ENCODE data around the gene NUTM1. TPM values are rescaled to one million over a fixed set of nuclear protein-coding genes. Genes with fewer than 3 reads are reported as not detected.

NUTM1 gene
- polyA plus RNA-seq, 2 of the 4 experiments (the other 2 are of a cell fraction), result not detected

GRCh38 chr15:34336991-34337556, 6.0 kb upstream of the NUTM1 start:
- Histone ChIP-seq H3K4me1 (peaks cover 14% of the 10 kb centered on the region; the same call in 2 of the 3 replicates), H3K4me3 (peak overlapping the region; percentile 64), H3K4me2 (peak overlapping the region; percentile 88), H3K9me3 (no peaks in the 10 kb centered on the region), H3K27ac (peak overlapping the region; percentile 83 to 95)
- TF ChIP-seq JUN (IDR thresholded peaks at IDR 0.05) (no peak), PBX3 (IDR thresholded peaks at IDR 0.05) (no peak), HEYL (CRISPR knock-in tag; IDR thresholded peaks at IDR 0.05) (no peak)
- peak in 1 of 2 experiments; percentile 60; a peak in 3 of 6 replicates for ATAC-seq
- DNase-seq (ENCODE audit: low read depth in 1 of 2, low spot score in 1 of 2), result no peak
- 10% methylated on average over 26 of the region's 26 CpGs for WGBS (ENCODE audit: missing lambda C conversion rate)
- FAIRE-seq, result no peak
- ChIA-PET CTCF (interaction anchor here (1.0 to 5.1 kb wide), 7 partner anchors 9 to 95 kb away, joined by 3 to 34 read pairs (median 5); partner anchors contain the start of gene LPCAT4), POLR2A (interaction anchor here (0.6 to 2.8 kb wide), 6 partner anchors 8 to 651 kb away, joined by 3 to 24 read pairs (median 8); partner anchors contain the start of genes EMC4, LPCAT4 and ZNF770)

DNA sequence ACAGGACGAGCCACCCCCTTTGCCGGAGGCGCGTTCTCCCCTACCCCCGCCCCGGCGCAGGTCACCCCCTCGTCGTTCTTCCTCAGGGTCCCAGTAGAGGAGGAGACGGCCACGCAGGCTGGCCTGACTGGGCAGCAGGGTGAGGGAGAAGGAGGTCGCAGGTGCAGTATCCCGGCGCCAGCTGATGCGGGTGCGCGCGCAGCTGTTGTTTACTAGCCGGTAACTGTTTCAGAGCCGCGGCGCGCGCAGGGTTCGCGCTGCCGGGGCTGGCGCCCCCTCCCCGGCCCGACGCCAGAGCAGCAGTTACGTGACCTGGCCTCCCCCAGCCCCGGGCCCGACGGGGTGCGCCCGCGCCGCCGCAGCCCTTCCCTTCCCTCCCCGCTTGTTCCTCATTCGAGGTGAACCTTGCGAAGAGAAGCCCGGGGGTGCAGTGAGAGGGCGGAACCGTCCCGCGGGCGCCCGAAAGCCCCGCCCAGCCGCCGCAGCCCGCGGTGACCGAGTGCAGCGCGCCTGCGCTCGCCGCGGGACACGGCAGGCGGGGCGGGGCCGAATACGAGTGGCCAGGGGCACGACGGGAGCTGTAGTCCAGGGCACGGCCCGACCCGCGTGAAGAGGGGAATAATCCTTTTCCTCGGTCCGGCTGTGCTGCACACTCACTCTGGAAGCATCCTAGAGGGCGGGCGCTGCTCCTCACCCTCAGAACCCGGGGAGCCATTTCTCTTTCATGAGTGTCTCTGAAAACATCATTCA, 5.4 kb upstream of the NUTM1 start, which contains the start of gene SLC12A6:
TSS of gene SLC12A6 (minus strand) at position 225 of the 750 bp plus-strand sequence. CDS start 1,101 bp downstream, outside the sequence.
- peaks cover 15% of the 10 kb centered on the region; the same call in 2 of the 3 replicates for H3K4me1 ChIP-seq
- FAIRE-seq, result no peak

More for the DNA sequence above, 5.4 kb upstream of the NUTM1 start, which contains the start of gene SLC12A6:
- Histone ChIP-seq H3K27ac (peak within 1 kb of the TSS; percentile 83 to 95), H3K4me2 (peak within 1 kb of the TSS; percentile 88), H3K9me3 (no peaks in the 10 kb centered on the region), H3K4me3 (peak within 1 kb of the TSS; percentile 64)
- ChIA-PET CTCF (interaction anchor here (1.0 to 5.1 kb wide), 15 partner anchors 8 to 275 kb away, joined by 3 to 34 read pairs (median 4); partner anchors contain the start of gene LPCAT4), POLR2A (interaction anchor here (0.6 to 2.8 kb wide), 12 partner anchors 9 to 651 kb away, joined by 3 to 24 read pairs (median 4); partner anchors contain the start of genes EMC4, EMC7, GOLGA8B and LPCAT4)
- DNase-seq (ENCODE audit: low read depth in 1 of 2, low spot score in 1 of 2) (peak; percentile 90 to 91), ATAC-seq (peak; percentile 94 to 96)
- WGBS (ENCODE audit: missing lambda C conversion rate), result under 1% methylated on average over 26 of the region's 78 CpGs
- TF ChIP-seq POLR2A (IDR thresholded peaks at IDR 0.05; ENCODE audit: low read length) (peak; percentile 57), HEYL (CRISPR knock-in tag; IDR thresholded peaks at IDR 0.05) (no peak), SREBF2 (IDR thresholded peaks at IDR 0.05) (no peak), GATA3 (IDR thresholded peaks at IDR 0.05; ENCODE audit: borderline replicate concordance) (no peak), PBX3 (IDR thresholded peaks at IDR 0.05) (peak; percentile 75), CBX8 (IDR thresholded peaks at IDR 0.05) (no peak), ESRRA (IDR thresholded peaks at IDR 0.05; ENCODE audit: borderline replicate concordance, low read length) (no peak), FOSL2 (IDR thresholded peaks at IDR 0.05) (no peak), FOSL2 (CRISPR knock-in tag; IDR thresholded peaks at IDR 0.05) (peak; percentile 41), JUN (IDR thresholded peaks at IDR 0.05) (peak; percentile 55 to 84; a peak in 3 of 5 replicates), HOXB5 (CRISPR knock-in tag; IDR thresholded peaks at IDR 0.05) (no peak), HOXA7 (CRISPR knock-in tag; IDR thresholded peaks at IDR 0.05) (no peak), MYC (IDR thresholded peaks at IDR 0.05; ENCODE audit: borderline replicate concordance, low read length) (peak; percentile 43; the same call in 1 of the 2 replicates), HES2 (IDR thresholded peaks at IDR 0.05) (no peak), MAZ (IDR thresholded peaks at IDR 0.05; ENCODE audit: borderline replicate concordance, low read depth, low read length) (0 out of 2 replicates have a peak, but pooled peaks have one; percentile 51), BHLHE40 (IDR thresholded peaks at IDR 0.05; ENCODE audit: low read depth, low read length) (no peak), HDAC2 (IDR thresholded peaks at IDR 0.05) (no peak), EHF (CRISPR knock-in tag; IDR thresholded peaks at IDR 0.05) (no peak), PHF8 (IDR thresholded peaks at IDR 0.05; ENCODE audit: borderline replicate concordance, low read depth) (peak; percentile 65), BCL3 (IDR thresholded peaks at IDR 0.05) (peak; percentile 48; the same call in 1 of the 3 replicates), RAD21 (conservative IDR thresholded peaks at IDR 0.05 in 1 of 2, IDR thresholded peaks at IDR 0.05 in 1 of 2) (0 out of 5 replicates have a peak, but pooled peaks of 1 of the 2 experiments have one; percentile 18)
- TF ChIP-seq, protein P1, sequence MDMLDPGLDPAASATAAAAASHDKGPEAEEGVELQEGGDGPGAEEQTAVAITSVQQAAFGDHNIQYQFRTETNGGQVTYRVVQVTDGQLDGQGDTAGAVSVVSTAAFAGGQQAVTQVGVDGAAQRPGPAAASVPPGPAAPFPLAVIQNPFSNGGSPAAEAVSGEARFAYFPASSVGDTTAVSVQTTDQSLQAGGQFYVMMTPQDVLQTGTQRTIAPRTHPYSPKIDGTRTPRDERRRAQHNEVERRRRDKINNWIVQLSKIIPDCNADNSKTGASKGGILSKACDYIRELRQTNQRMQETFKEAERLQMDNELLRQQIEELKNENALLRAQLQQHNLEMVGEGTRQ (IDR thresholded peaks at IDR 0.05), result no peak
